Endodermal cell (in vitro differentiated cells): ENCODE measurements around the gene KRT7. TPM values are rescaled to one million over a fixed set of nuclear protein-coding genes. Genes with fewer than 3 reads are reported as not detected.

Source experiments
- DNase-seq: peaks from one replicate; pipeline ENCODE4 v3.0.0-alpha.2; 2017
- H3K27ac ChIP-seq: 2 replicates; pipeline ENCODE4 v1.5.1; 2013; ENCODE audit warnings: mild to moderate bottlenecking, low read depth, low read length, moderate library complexity
- H3K27me3 ChIP-seq: 2 replicates; pipeline ENCODE4 v1.6.1; 2013; ENCODE audit warnings: mild to moderate bottlenecking, low read length, moderate library complexity; ENCODE audit not compliant: insufficient read depth, control insufficient read depth, poor library complexity, severe bottlenecking
- H3K36me3 ChIP-seq: 2 replicates; pipeline ENCODE4 v1.7.0; 2013; ENCODE audit warnings: mild to moderate bottlenecking, low read length, moderate library complexity; ENCODE audit not compliant: control insufficient read depth, insufficient read depth
- H3K4me1 ChIP-seq: one replicate; pipeline ENCODE4 v1.7.0; 2013; ENCODE audit warnings: low read length; ENCODE audit not compliant: control insufficient read depth, insufficient read depth
- H3K4me3 ChIP-seq: 2 replicates; pipeline ENCODE4 v1.5.1; 2013; ENCODE audit warnings: mild to moderate bottlenecking, low read length, moderate library complexity
- H3K9ac ChIP-seq: 2 replicates; pipeline ENCODE4 v1.6.1; 2013; ENCODE audit warnings: mild to moderate bottlenecking, low read length, moderate library complexity; ENCODE audit not compliant: poor library complexity, severe bottlenecking; ENCODE audit errors: extremely low read depth
- H3K9me3 ChIP-seq: 2 replicates; pipeline ENCODE4 v1.6.1; 2013; ENCODE audit warnings: mild to moderate bottlenecking, low read length, moderate library complexity; ENCODE audit not compliant: control insufficient read depth
- H3K27ac Mint-ChIP-seq: 2 replicates; pipeline ENCODE4 v1.8.0; 2020; ENCODE audit warnings: mixed read lengths
- H3K27me3 Mint-ChIP-seq: 2 replicates; pipeline ENCODE4 v1.8.0; 2021; ENCODE audit warnings: mild to moderate bottlenecking, mixed read lengths; ENCODE audit not compliant: insufficient read depth
- H3K36me3 Mint-ChIP-seq: 2 replicates; pipeline ENCODE4 v1.8.0; 2020; ENCODE audit warnings: low read depth, mixed read lengths
- H3K4me1 Mint-ChIP-seq: 2 replicates; pipeline ENCODE4 v1.8.0; 2020; ENCODE audit warnings: mixed read lengths
- H3K4me3 Mint-ChIP-seq: 2 replicates; pipeline ENCODE4 v1.8.0; 2020; ENCODE audit warnings: mild to moderate bottlenecking, moderate library complexity, mixed read lengths
- H3K9me3 Mint-ChIP-seq: 2 replicates; pipeline ENCODE4 v1.8.0; 2020; ENCODE audit warnings: mild to moderate bottlenecking, mixed read lengths
- WGBS, 2 experiments: methylation state at CpG; one replicate each; pipeline versions ENCODE4 v1.1.5 to v1.1.7; 2013; ENCODE audit warnings: missing lambda C conversion rate in 2 of 2, mixed read lengths in 1 of 2; ENCODE audit not compliant: insufficient coverage in 1 of 2, insufficient read length in 1 of 2; 5-methylcytosine and 5-hydroxymethylcytosine counted together
- total RNA-seq, 2 donors: library from RNA; stranded (reverse); fragmentation: NEBNext Ultra II Directional in 1 of 2; extraction: Animal tissue kit (Norgen Biotek cat#: 25700) in 1 of 2; gene quantifications; 2 replicates in 1 of 2; 3 replicates in 1 of 2; pipeline ENCODE4 v1.2.1, GENCODE V29; 2021
- TF ChIP-seq, protein P1 (sequence below): fragments of 200-600 bp; sonication (generic); conservative IDR thresholded peaks from 2 replicates; pipeline ENCODE4 v1.5.0; 2021; ENCODE audit warnings: antibody characterized with exemption, mild to moderate bottlenecking

KRT7 gene
- total RNA-seq, 2 donors from 2014 or later = 1.5 TPM; not detected in 1

DNA sequence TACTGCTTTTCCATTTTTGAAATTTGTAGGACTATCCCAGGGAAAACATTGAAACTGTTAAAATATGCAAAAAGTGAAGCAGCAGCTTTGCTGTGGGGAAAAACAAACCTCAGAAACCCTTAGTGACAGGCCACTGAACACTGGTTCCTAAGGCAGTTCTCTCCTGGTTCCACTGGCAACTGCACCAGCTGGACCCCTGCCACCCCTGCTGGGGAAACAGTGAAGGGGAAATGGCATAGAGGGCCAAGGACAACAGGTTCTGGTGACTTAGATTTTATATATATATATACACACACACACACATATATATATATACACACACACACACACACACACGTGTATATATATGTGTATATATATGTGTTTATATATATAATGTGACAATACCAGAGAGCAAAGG is 16.2 kb upstream of the KRT7 start:
- no peaks in the 10 kb centered on the region for H3K9me3 ChIP-seq
- no peaks in the 10 kb centered on the region for H3K4me1 Mint-ChIP-seq
- no peak overlapping the region for H3K27ac ChIP-seq
- no peak overlapping the region for H3K4me3 Mint-ChIP-seq
- peak; percentile 45 for DNase-seq
- no peak overlapping the region for H3K27ac Mint-ChIP-seq
- TF ChIP-seq, protein P1, sequence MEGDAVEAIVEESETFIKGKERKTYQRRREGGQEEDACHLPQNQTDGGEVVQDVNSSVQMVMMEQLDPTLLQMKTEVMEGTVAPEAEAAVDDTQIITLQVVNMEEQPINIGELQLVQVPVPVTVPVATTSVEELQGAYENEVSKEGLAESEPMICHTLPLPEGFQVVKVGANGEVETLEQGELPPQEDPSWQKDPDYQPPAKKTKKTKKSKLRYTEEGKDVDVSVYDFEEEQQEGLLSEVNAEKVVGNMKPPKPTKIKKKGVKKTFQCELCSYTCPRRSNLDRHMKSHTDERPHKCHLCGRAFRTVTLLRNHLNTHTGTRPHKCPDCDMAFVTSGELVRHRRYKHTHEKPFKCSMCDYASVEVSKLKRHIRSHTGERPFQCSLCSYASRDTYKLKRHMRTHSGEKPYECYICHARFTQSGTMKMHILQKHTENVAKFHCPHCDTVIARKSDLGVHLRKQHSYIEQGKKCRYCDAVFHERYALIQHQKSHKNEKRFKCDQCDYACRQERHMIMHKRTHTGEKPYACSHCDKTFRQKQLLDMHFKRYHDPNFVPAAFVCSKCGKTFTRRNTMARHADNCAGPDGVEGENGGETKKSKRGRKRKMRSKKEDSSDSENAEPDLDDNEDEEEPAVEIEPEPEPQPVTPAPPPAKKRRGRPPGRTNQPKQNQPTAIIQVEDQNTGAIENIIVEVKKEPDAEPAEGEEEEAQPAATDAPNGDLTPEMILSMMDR = no peak
- H3K27me3 Mint-ChIP-seq = peaks cover 2% of the 10 kb centered on the region
- H3K9ac ChIP-seq = no peak overlapping the region
- WGBS, 2 experiments = no CpG with 5 or more reads among the region's 1 CpG
- H3K36me3 ChIP-seq = no peaks in the 10 kb centered on the region
- H3K4me3 ChIP-seq = no peak overlapping the region
- H3K36me3 Mint-ChIP-seq = no peaks in the 10 kb centered on the region
- H3K27me3 ChIP-seq = peaks cover 9% of the 10 kb centered on the region
- H3K9me3 Mint-ChIP-seq = no peaks in the 10 kb centered on the region
- H3K4me1 ChIP-seq = no peaks in the 10 kb centered on the region

DNA sequence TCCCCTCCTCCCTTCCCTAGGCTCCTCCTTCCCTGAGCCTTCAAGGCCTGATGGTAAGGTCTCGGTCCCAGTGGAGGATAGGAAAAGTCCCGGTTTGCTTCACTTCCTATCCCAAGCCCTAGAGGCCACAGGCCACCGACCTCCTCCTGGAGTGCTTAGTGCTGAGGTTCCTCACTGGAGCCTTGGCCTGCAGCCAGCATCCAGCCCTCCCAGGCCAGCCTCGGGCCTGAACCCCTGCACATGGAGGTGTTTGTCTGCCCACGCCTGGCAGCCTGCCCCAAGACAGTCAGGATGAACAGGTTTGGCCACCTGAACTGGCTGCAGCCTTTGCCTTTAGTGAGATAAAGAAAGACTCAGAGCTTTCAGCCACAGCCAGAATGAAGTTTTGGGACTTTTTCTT is 15.8 kb upstream of the KRT7 start:
- H3K27me3 Mint-ChIP-seq = peaks cover 3% of the 10 kb centered on the region
- no peaks in the 10 kb centered on the region for H3K36me3 Mint-ChIP-seq
- no peak overlapping the region for H3K27ac Mint-ChIP-seq
- no peaks in the 10 kb centered on the region for H3K9me3 Mint-ChIP-seq
- peak; percentile 78 for DNase-seq
- H3K36me3 ChIP-seq = no peaks in the 10 kb centered on the region
- TF ChIP-seq, protein P1 = no peak
- no peak overlapping the region for H3K4me3 Mint-ChIP-seq
- no peak overlapping the region for H3K27ac ChIP-seq
- H3K4me1 ChIP-seq = no peaks in the 10 kb centered on the region
- H3K27me3 ChIP-seq = peaks cover 9% of the 10 kb centered on the region
- H3K4me3 ChIP-seq = no peak overlapping the region
- H3K9ac ChIP-seq = no peak overlapping the region
- WGBS, 2 experiments = 55 to 72% methylated on average over 3 to 5 of the region's 5 CpGs
- no peaks in the 10 kb centered on the region for H3K9me3 ChIP-seq
- H3K4me1 Mint-ChIP-seq = no peaks in the 10 kb centered on the region

DNA sequence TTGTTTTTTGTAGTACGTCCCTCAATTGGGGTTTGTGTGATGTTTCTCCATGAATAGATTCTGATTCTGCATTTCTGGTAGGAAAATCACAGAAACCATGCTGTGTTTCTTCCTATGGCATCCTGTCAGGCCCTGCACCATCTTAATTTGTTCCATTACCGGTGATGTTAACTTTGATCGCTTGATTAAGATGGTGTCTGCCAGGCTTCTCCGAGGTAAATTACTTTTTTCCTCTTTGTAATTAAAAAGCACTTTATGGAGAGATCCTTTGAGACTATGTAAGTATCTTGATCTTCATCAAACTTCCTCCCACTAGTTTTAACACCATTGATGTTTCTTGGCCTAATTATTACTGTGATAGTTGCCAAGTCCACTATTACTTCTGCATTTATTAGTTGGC is 15.0 kb upstream of the KRT7 start:
- Histone ChIP-seq H3K27ac (no peak overlapping the region), H3K27me3 (peaks cover 9% of the 10 kb centered on the region), H3K4me1 (no peaks in the 10 kb centered on the region), H3K9me3 (no peaks in the 10 kb centered on the region), H3K9ac (no peak overlapping the region), H3K36me3 (no peaks in the 10 kb centered on the region), H3K4me3 (no peak overlapping the region)
- Mint-ChIP-seq H3K4me3 (no peak overlapping the region), H3K9me3 (no peaks in the 10 kb centered on the region), H3K36me3 (no peaks in the 10 kb centered on the region), H3K27me3 (peaks cover 3% of the 10 kb centered on the region), H3K4me1 (no peaks in the 10 kb centered on the region), H3K27ac (no peak overlapping the region)
- no peak for DNase-seq
- TF ChIP-seq, protein P1 = no peak
- 85 to 95% methylated on average over 2 to 4 of the region's 4 CpGs for WGBS, 2 experiments
